Activated CD8-positive, alpha-beta memory T cell treated with anti-CD3 and anti-CD28 coated beads for 48 hours (primary cell): ENCODE data around the gene PARM1.

Experiments used
- DNase-seq, 3 experiments: peaks; one replicate each; pipeline ENCODE4 v3.0.0-alpha.2; 2020; ENCODE audit warnings: low read depth in 2 of 3, low spot score in 2 of 3

The PARM1 gene

DNA sequence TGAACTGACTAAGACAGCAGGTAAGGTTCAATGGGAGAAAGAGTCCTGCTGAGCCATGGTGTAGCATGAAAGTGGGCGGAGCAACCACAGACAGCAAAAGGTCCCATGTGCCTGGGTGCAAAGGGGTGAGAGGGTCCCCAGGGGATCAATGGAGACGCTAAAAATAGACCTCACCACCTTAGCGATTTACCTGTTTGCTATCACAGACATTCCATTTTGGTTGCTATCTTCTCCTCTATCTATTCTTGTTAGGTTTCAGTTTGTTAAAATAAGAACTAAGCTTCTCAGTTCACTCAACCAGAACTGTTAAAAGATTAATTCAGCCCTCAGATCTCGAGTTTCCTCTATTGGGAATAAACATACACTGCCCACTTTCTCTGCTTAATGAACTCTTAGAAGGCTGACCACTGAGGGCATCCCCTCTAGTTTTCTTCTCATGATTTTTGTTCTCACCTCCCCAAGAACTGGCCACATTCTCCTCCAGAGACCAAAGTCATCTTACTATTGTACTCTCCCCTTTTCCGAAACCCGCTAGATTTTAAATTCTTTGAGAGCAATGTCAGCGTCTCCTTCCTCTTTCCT is 136.7 kb downstream of the PARM1 start:
- no peak for DNase-seq

- DNase-seq: no peak
These were observed 138.4 kb downstream of the PARM1 start for GRCh38 chr4:75071317-75071716.

- no peak for DNase-seq
These were observed 148.0 kb downstream of the PARM1 start for GRCh38 chr4:75080888-75081287.

GRCh38 chr4:75081561-75081960 is 148.6 kb downstream of the PARM1 start:
- no peak for DNase-seq

GRCh38 chr4:75087416-75087815 is 154.5 kb downstream of the PARM1 start:
- no peak for DNase-seq

GRCh38 chr4:75087865-75088264 is 154.9 kb downstream of the PARM1 start:
- DNase-seq: no peak

GRCh38 chr4:75089206-75089605 is 156.3 kb downstream of the PARM1 start:
- no peak for DNase-seq

DNA sequence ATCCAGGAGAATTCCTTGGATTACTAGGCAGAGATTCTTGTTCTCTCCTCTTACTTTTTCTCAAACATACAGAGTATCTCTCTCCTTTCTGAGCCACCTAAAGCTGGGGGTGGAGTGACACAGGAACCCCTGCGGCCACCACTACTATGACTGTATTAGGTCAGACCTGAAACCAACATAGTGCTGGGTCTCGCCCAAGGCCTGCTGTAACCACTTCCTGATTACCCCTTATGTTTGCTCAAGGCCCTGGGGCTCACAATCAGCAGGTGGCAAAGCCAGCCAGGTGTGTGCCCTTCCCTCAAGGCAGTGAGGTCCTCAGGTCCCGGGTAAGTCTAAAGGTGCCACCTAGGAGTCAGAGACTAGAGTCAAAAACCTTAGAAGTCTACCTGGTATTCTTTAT is 166.4 kb downstream of the PARM1 start:
- no peak for DNase-seq
